Hematopoietic multipotent progenitor cell (in vitro differentiated cells): ENCODE measurements around the gene KAT2A. TPM values are rescaled to one million over a fixed set of nuclear protein-coding genes. Genes with fewer than 3 reads are reported as not detected.
"Not testable (repeated sequence)": the region's sequence is repeated elsewhere in the genome, so short reads cannot be mapped to it uniquely, and the experiment has no call there.

ENCODE experiments used
- DNase-seq, 3 donors: peaks; one replicate each; pipeline ENCODE4 v3.0.0-alpha.2; 2011 to 2015; ENCODE audit warnings: low read depth in 2 of 3, low spot score in 2 of 3
- total RNA-seq: library from RNA; depleted of rRNA; stranded (reverse); fragments of >200 nt; gene quantifications from one replicate; pipeline ENCODE4 v1.2.3, GENCODE V29; 2012

KAT2A gene
- 24.8 TPM for total RNA-seq

DNA sequence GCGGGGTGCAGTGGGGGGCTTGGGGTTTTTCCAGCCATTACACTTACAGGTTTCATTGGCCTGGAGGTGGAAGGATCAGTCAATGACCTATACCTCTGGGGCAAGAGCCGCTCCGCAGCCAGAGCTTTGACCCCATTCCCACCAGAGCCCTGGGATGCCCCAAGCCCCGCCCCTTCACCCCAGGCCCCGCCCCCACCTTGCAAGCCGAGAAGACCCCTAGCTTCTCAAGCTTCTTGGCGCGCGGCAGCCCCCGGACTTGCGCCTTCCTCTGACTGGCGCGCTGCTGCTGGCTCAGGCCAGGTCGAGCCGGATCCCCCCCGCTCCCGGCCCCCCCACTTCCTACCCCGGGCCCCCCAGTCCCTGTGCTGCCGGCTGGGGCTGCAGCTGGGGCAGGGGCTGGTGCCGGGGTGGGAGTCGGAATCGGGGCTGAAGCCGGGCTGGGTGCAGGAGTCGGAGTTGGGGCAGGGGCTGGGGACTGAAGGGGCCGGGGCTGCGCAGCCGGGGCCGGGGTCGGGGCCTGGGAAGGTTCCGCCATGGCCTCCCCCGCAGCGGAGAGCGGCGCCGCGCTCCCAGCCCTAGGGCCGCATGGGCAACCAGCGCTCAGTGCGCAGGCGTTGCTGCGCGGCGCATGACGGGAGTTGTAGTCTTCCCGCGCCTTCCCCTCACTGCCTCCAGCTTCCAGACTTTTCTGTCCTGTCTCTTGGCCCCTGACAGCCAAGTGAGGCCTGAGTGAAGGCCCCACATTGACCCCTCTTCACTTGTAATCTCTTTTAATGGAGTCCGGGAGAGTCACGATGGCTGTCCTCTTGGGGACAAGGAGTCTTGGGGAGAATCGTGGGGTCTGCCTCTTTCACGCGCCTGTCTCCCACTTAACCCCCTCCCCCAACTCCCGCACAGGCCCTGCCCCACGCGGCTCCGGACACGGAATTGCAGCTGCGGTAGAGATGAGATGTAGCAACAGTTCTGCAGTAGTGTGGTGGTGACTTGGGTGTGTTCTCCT, at the start of gene KAT2A:
Gene KAT2A (minus strand): TSS at position 598 of the 1,000 bp plus-strand sequence. CDS start 63 bp downstream, at position 535.
- DNase-seq = peak in 2 of 3 donors; percentile 70 to 72

- DNase-seq = no peak
Measured at GRCh38 chr17:42169351-42169750, 48.2 kb upstream of the KAT2A start.

DNA sequence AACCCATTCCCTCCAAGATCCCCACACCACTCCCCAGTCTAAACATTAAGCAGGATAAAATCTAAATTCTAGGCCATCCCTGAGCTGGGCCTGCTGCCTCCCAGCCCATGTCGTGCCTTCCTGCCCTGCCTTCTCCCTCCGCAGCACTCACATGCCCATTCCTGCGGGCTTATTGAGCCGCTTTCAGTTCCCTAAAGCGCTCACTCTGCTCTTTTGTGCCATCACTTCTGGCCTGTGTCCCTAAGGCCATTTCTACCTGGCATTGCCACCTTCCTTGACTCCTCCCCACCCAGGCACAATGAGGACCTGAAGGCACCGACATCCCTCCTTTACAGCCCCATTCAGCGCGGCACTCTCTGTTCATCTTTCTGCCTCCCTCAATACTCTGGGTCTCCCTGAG, 46.6 kb upstream of the KAT2A start:
- DNase-seq = no peak

DNA sequence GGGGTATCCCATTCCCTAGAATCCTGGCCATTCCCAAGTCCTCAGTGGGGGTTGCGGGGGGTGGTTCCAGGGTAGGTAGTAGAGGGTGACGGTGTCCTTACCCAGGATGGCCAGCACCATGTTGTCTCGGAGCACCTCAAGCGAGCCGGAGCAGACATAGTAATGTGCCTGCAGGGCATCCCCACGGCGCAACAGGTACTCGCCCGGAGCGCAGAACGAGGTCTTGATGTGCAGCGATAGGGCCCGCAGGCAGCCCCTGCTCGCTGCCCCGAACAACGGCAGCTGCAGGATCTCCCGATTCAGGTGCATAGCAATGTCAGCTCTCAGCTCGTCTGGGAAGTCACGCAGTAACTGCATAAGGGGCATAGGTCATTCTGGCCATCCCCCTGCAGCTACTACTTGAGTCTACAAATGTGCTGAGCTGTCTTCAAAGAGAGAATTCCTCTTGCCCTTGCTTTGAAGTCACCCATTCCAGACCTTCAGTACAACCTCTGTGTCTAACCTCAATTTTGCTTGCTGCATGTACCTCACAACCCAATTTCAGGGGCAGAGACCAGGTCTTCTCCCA, 45.1 kb upstream of the KAT2A start:
- no peak for DNase-seq

DNA sequence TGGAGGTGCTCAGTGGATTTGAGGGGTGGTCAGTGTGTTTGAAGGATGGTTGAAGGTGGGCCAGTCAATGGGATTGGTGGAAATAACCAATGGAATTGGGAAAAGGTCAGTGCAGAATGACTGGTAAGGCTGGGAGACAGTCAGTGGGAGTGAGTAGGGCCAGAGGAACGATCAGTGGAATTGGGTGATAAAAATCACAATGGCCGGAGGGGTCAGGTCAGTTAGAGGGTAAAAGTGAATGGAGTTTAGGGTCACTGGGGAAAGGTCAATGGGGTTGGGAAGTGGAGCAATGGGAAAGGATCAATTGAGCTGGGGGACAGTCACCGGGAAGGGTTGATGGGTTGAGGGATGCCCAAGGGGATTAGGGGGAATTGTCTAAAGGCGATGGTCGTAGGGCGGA, 44.6 kb upstream of the KAT2A start:
- DNase-seq = no peak

- no peak for DNase-seq
Measured at GRCh38 chr17:42163696-42164407, 42.7 kb upstream of the KAT2A start.

GRCh38 chr17:42163113-42163512, 41.9 kb upstream of the KAT2A start:
- DNase-seq = peak in 1 of 3 donors; percentile 50

DNA sequence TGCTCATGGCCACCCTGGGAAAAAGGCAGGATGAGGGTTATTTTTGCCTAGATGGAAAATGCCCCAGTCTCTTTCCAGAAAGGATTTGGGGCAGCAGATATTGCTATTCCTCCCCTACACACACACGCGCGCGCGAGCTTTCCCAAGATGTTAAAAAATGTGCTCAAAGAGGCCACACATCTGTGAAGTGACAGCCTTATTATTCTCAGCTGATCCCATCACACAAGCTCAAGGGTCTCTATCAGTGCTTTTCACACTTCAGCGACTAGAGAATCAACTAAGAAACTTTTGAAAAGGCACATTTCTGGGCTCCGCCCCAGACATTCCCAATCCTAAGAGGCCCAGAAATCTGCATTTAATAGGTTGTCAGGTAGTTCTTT, 39.4 kb upstream of the KAT2A start:
- no peak for DNase-seq

GRCh38 chr17:42159796-42160530, 38.8 kb upstream of the KAT2A start:
- no peak for DNase-seq

DNA sequence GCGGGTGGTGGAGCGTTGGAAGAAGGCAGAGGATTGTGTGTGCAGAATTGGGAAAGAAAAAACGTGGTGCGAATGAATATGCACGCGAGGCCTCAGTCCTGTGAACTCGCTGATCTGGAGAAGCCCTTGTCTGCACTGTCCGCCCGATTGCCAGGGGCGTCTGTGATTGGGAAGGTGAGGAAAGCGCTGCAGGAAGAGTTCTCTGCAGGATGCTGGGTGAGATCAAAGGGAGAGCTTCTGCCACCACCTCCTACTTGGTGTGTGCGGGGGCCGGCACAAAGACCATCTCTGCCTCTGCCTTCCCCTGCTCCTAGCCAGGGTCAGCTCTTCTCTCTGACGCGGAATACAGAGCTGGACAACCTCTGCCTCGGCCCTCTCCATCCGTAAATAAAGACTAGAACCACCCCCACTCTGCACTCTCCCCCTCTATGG, 34.5 kb upstream of the KAT2A start:
- no peak for DNase-seq

DNA sequence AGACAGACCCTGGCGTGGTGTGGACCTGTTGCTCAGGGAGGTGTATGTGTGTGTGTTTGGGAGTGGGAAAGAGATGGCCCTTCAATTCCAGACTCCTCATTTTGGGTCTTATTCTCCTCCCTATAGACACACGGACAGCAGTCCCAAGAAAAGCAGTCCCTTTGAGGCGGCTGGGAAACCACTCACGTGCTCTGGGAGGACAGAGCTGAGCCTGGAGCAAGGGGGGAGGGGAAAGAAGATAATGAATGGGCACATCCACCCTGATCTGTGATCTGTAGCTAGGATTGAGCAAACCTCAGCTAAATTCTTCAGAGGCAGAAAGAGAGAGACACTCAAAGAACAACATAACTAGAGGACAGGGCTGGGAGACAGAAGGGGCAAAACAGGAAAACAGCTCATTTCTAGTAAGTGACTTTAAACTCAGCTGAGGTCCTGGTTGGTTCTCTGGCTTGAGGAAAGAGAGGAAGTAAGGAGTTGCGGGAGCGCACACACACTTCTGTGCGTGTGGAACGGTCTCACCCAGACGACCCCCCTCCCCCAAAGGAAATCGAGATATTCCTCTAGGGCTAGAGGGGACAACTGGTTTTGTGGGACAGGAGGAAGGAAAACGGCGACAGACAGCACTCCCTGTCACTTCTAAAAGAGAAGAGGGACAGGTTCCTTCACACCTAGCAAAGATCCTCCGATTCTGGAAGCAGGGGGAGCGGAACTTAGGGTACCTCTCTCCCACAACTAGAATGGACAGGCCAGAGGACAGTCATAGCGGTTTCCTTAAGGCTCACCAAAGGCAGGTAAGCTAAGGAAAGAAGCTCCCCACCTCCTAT, 33.0 kb upstream of the KAT2A start:
- peak in 2 of 3 donors; percentile 33 to 53 for DNase-seq

GRCh38 chr17:42146911-42147607, 25.9 kb upstream of the KAT2A start:
- no peak for DNase-seq

DNA sequence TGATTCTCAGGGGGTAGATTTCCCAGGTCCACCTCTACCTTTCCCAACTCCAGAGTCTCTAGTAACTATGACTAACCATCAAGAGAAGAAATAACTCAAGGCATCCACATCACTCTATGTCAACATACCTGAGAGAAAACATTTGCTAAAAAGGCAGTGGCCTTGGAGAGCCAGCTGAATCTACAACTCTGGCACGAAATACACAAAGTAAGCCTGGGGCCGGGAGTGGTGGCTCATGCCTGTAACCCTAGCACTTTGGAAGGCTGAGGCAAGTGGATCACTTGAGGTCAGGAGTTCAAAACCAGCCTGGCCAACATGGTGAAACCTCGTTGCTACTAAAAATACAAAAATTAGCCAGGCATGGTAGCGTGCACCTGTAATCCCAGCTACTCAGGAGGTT, 22.0 kb upstream of the KAT2A start:
- DNase-seq = not testable (repeated sequence)

GRCh38 chr17:42142371-42142896, 21.3 kb upstream of the KAT2A start:
- DNase-seq = no peak

DNA sequence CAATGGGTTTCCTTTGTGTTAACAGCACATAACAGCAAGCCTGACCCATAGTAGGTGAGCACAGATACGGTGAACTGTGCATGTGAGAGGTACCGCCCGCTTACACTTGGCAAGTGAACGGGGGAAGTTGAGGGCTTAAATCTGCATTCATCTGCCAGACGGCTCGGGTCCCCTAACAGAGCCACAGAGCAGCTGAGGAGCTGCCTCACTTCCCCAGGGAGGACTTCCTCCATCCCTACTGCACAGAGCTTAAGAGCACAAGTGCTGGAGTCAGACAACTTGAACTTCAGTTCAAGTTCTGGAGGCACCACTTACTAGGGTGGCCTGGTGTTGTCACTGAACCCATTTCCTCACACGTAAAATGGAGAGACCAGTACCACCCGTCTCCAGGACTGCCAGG, 20.2 kb upstream of the KAT2A start:
- no peak for DNase-seq

DNA sequence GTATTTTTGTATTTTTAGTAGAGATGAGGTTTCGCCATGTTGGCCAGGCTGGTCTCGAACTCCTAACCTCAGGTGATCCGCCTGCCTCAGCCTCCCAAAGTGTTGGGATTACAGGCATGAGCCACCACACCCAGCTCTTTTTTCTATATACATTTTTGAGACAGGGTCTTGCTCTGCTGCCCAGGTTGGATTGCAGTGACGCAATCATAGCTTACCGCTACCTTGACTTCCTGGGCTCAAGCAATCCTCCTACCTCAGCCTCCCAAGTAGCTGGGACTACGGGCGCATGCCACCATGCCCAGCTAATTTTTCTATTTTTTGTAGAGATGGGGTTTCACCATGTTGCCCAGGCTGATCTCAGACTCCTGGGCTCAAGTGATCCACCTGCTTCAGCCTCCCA, 19.5 kb upstream of the KAT2A start:
- not testable (repeated sequence) for DNase-seq

DNA sequence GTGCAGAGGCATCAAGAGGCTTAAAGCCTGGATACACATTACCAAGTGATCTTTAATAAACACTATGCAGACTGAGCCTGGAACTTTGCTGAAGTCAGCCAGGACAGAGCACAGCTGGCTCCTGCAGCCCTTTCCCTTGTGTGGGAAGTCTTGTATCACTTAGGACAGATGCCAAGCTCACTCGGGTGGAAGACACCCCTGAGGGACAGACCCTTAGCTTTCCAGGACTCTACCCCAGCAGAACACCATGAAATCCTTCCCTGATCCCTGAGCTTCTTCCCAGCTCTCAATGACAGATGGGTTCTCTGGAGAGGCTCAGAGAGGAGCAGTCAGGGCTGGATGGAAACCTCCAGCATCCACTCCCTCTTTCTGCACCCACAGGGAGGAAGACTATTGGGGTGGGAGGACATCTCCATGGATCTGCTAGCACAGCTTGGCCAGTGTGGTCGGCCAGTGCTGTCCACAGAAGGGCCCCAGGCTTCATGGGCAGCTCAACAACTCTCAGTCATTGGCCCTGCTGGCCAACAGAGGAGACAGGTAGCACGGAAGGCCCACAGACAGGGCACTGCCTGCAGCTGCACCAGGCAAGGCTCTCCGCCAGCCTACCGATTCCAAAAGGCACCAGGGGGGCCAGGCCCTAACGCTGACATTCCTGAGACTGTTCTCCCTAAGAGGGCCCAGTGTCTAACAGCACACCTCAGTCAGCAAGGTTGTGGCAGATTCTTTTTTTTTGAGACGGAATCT, 17.8 kb upstream of the KAT2A start:
- no peak for DNase-seq

DNA sequence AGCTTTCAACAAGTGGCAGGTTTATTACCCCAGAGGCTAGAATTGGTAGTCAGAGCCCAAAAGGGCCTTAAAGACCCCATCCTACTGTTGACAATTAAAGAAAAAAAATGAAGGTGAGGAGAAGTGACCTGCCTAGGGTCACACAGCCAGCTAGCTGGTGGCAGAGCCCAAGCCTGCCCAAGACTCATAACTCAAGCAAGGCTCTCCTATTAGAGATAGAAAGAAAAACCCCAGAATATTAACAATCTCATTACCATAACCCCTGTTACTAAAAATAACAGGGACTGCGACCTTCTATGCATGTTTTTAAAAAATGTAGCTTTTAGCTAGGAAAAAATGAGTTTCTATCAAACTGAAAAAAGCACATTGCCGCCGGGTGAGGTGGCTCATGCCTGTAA, 15.5 kb upstream of the KAT2A start:
- DNase-seq = no peak
